Measurements from ENCODE around the gene KCNK5.

Gene KCNK5

DNA sequence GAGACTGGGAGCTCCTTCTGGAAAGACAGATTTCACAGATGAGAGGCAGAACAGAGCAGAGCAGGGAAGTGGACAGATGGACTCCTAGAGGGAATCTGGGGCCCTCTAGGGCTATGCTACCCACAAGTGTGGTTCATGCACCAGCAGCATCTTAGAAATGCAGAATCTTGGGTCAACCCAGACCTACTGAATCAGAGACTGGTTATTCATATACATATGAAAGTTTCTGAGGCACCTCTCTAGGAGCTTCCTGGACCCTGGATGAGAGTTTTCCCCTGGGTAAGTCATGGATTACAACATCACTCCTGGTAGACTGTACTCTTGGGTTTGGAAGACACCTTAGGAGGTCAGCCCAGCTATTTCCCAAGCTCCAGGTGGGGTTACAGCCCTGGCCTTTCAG, 58.9 kb downstream of the KCNK5 start:
- H2AFZ ChIP-seq (ENCODE audit: low read depth, low read length, severe bottlenecking): no peak overlapping the region
- no peak overlapping the region for H3K4me2 ChIP-seq (ENCODE audit: low read depth, low read length, poor library complexity, severe bottlenecking)
- no peaks in the 10 kb centered on the region for H3K9me2 ChIP-seq (replicated peaks; ENCODE audit: insufficient read depth, low read length)
- H3F3A ChIP-seq (ENCODE audit: insufficient read depth): no peaks in the 10 kb centered on the region
- H3K36me3 ChIP-seq (ENCODE audit: low read length): no peaks in the 10 kb centered on the region
- H3K4me3 ChIP-seq (ENCODE audit: insufficient read depth, low read length, poor library complexity, severe bottlenecking): no peak overlapping the region
- H3K27me3 ChIP-seq (ENCODE audit: low read length): no peaks in the 10 kb centered on the region
- TF ChIP-seq, protein P1, sequence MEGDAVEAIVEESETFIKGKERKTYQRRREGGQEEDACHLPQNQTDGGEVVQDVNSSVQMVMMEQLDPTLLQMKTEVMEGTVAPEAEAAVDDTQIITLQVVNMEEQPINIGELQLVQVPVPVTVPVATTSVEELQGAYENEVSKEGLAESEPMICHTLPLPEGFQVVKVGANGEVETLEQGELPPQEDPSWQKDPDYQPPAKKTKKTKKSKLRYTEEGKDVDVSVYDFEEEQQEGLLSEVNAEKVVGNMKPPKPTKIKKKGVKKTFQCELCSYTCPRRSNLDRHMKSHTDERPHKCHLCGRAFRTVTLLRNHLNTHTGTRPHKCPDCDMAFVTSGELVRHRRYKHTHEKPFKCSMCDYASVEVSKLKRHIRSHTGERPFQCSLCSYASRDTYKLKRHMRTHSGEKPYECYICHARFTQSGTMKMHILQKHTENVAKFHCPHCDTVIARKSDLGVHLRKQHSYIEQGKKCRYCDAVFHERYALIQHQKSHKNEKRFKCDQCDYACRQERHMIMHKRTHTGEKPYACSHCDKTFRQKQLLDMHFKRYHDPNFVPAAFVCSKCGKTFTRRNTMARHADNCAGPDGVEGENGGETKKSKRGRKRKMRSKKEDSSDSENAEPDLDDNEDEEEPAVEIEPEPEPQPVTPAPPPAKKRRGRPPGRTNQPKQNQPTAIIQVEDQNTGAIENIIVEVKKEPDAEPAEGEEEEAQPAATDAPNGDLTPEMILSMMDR (IDR thresholded peaks at IDR 0.05; ENCODE audit: insufficient read depth, low read length, poor library complexity, severe bottlenecking): no peak
- no peak for TF ChIP-seq EZH2phosphoT487 (conservative IDR thresholded peaks at IDR 0.05; ENCODE audit: low read length)
- no peaks in the 10 kb centered on the region for H4K20me1 ChIP-seq (ENCODE audit: low read depth, low read length)
- H3K9me3 ChIP-seq (ENCODE audit: insufficient read depth, low read length): peaks cover 9% of the 10 kb centered on the region; the same call in 1 of the 2 replicates
- H3K79me2 ChIP-seq (ENCODE audit: insufficient read depth, low read length): no peaks in the 10 kb centered on the region
- H3K9ac ChIP-seq (ENCODE audit: low read length): no peak overlapping the region
- H3K27ac ChIP-seq (ENCODE audit: low read depth, low read length): no peak overlapping the region

DNA sequence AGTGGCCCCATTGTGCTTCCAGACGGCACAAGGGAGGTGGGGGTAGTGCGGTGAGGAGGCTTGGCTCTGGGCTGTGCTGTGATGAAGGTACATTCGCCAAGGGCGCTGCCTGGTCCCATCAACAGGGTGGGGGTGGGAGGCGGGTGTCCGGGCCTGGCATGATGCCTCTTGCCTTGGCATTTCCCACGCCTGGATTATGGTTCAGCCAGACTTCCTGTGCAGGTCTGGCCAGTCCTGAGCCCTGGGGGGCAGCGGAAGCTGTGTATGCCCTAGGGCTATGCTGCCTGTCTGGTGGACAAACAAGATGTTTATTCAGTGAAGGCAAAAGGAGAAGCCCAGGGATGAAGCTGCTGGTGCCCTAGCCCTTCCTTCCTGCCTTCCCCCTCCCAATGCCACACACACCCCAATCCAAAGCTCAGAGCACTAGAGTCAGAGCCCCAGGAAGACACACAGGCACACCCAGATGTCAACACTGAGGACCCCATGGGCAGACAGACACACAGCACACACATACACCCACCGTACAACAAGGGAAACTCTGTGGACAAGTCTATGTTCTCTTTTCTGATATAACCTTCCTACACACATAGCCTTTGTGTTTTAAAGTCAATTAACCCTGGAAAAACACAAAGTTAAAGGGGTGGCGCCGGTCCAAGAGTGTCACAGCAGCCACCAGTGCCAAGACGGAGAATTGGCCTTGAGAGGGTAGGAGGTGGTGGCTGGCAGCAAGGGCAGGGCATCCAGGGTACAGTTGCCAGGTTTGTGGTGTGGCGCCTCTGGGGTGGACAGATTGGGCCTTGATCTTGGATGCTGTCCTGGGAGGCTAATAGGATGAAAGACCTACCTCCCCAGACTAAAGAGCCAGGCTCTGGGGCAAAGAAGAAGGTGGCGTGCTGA, 59.6 kb downstream of the KCNK5 start:
- no peak for TF ChIP-seq EZH2phosphoT487 (conservative IDR thresholded peaks at IDR 0.05; ENCODE audit: low read length)
- TF ChIP-seq, protein P1 (IDR thresholded peaks at IDR 0.05; ENCODE audit: insufficient read depth, low read length, poor library complexity, severe bottlenecking): no peak
- H3K9ac ChIP-seq (ENCODE audit: low read length): no peak overlapping the region
- H3K4me3 ChIP-seq (ENCODE audit: insufficient read depth, low read length, poor library complexity, severe bottlenecking): no peak overlapping the region
- no peaks in the 10 kb centered on the region for H4K20me1 ChIP-seq (ENCODE audit: low read depth, low read length)
- no peaks in the 10 kb centered on the region for H3K79me2 ChIP-seq (ENCODE audit: insufficient read depth, low read length)
- H3K9me3 ChIP-seq (ENCODE audit: insufficient read depth, low read length): peaks cover 9% of the 10 kb centered on the region; the same call in 1 of the 2 replicates
- H3K27me3 ChIP-seq (ENCODE audit: low read length): no peaks in the 10 kb centered on the region
- no peaks in the 10 kb centered on the region for H3K36me3 ChIP-seq (ENCODE audit: low read length)
- no peaks in the 10 kb centered on the region for H3F3A ChIP-seq (ENCODE audit: insufficient read depth)
- H3K27ac ChIP-seq (ENCODE audit: low read depth, low read length): no peak overlapping the region
- H2AFZ ChIP-seq (ENCODE audit: low read depth, low read length, severe bottlenecking): no peak overlapping the region
- no peaks in the 10 kb centered on the region for H3K9me2 ChIP-seq (replicated peaks; ENCODE audit: insufficient read depth, low read length)
- H3K4me2 ChIP-seq (ENCODE audit: low read depth, low read length, poor library complexity, severe bottlenecking): no peak overlapping the region

GRCh38 chr6:39167866-39168625, 61.2 kb downstream of the KCNK5 start:
- Histone ChIP-seq H3F3A (ENCODE audit: insufficient read depth) (no peaks in the 10 kb centered on the region), H3K27ac (ENCODE audit: low read depth, low read length) (no peak overlapping the region), H3K9me2 (replicated peaks; ENCODE audit: insufficient read depth, low read length) (no peaks in the 10 kb centered on the region)

More at GRCh38 chr6:39167866-39168625, 61.2 kb downstream of the KCNK5 start:
- no peak overlapping the region for H3K4me3 ChIP-seq (ENCODE audit: insufficient read depth, low read length, poor library complexity, severe bottlenecking)
- H3K9ac ChIP-seq (ENCODE audit: low read length): no peak overlapping the region
- TF ChIP-seq EZH2phosphoT487 (conservative IDR thresholded peaks at IDR 0.05; ENCODE audit: low read length): no peak
- no peak overlapping the region for H2AFZ ChIP-seq (ENCODE audit: low read depth, low read length, severe bottlenecking)
- H3K9me3 ChIP-seq (ENCODE audit: insufficient read depth, low read length): peaks cover 9% of the 10 kb centered on the region; the same call in 1 of the 2 replicates
- H4K20me1 ChIP-seq (ENCODE audit: low read depth, low read length): no peaks in the 10 kb centered on the region
- no peak overlapping the region for H3K4me2 ChIP-seq (ENCODE audit: low read depth, low read length, poor library complexity, severe bottlenecking)
- H3K79me2 ChIP-seq (ENCODE audit: insufficient read depth, low read length): no peaks in the 10 kb centered on the region
- H3K27me3 ChIP-seq (ENCODE audit: low read length): no peaks in the 10 kb centered on the region
- H3K36me3 ChIP-seq (ENCODE audit: low read length): no peaks in the 10 kb centered on the region
